ENCODE data around the gene PAK6.

DNA sequence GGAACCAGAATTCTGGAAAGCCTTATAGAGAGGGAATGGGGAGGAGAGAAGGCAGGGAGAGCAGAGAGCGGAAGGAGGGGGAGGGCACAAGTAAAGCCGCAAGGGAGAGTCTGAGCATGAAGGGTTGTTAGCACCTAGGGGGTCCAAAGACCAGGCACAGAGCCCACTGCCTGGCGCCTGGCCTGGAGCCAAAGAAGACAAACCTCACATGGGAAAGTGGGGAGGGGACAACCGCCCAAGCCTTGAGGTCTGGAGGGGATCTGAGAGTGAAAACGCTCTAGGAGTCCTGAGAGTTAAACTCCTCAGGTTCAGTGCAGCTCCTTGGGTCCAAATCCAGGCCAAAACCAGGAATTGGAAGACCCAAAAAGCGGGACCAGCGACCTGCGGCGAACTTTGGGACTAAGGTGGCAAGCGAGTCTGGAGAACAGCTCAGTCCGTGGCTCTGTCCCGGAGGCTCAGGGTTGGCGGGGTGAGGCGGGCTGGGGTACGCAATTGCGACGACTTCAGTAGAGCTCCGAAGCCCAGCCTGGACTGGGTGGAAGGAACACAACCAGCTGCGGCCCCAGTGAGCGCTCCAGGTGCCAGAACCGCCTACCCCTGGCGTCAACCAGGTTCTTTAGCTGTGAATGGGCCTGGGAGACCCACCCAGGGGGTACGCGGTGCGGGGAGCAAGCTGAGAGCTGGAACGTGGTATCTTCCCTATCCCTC lies 83.8 kb downstream of the PAK6 start:
- TF ChIP-seq, protein P1, sequence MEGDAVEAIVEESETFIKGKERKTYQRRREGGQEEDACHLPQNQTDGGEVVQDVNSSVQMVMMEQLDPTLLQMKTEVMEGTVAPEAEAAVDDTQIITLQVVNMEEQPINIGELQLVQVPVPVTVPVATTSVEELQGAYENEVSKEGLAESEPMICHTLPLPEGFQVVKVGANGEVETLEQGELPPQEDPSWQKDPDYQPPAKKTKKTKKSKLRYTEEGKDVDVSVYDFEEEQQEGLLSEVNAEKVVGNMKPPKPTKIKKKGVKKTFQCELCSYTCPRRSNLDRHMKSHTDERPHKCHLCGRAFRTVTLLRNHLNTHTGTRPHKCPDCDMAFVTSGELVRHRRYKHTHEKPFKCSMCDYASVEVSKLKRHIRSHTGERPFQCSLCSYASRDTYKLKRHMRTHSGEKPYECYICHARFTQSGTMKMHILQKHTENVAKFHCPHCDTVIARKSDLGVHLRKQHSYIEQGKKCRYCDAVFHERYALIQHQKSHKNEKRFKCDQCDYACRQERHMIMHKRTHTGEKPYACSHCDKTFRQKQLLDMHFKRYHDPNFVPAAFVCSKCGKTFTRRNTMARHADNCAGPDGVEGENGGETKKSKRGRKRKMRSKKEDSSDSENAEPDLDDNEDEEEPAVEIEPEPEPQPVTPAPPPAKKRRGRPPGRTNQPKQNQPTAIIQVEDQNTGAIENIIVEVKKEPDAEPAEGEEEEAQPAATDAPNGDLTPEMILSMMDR (conservative IDR thresholded peaks at IDR 0.05; ENCODE audit: low read depth, low read length): no peak
- no peak for TF ChIP-seq EZH2phosphoT487 (IDR thresholded peaks at IDR 0.05; ENCODE audit: borderline replicate concordance, low read length)
